ENCODE measurements around the gene NUDCD3.

GRCh38 chr7:44383566-44383965, 106.9 kb downstream of the NUDCD3 start:
- TF ChIP-seq CTCF (IDR thresholded peaks at IDR 0.05) (no peak), POLR2A (IDR thresholded peaks at IDR 0.05) (no peak)
